CD4-positive, alpha-beta T cell treated with Interferon alpha-2 for 1 hour (primary cell): ENCODE measurements around the gene GLOD4.
"Not testable (repeated sequence)": the region's sequence is repeated elsewhere in the genome, so short reads cannot be mapped to it uniquely, and the experiment has no call there.

Experiments used
- DNase-seq, 2 donors: peaks; one replicate each; pipeline ENCODE4 v3.0.0-alpha.2; 2020 to 2022

GLOD4 gene

GRCh38 chr17:781805-782731, at the start of gene GLOD4, which contains the start of gene MRM3:
TSS of gene GLOD4 (minus strand) at chr17:782280. CDS start at chr17:782255, 25 bp downstream.
TSS of gene MRM3 (plus strand) at chr17:782353. CDS start at chr17:782379, 26 bp downstream.
- peak; percentile 91 to 95 for DNase-seq

- DNase-seq = no peak
These were observed 48.9 kb upstream of the GLOD4 start for GRCh38 chr17:830950-831349.

GRCh38 chr17:830381-830780, 48.3 kb upstream of the GLOD4 start:
- DNase-seq = no peak

- DNase-seq = not testable (repeated sequence)
These were observed 47.5 kb upstream of the GLOD4 start for GRCh38 chr17:829614-830013.

- no peak for DNase-seq
These were observed 46.7 kb upstream of the GLOD4 start for GRCh38 chr17:828761-829160.

GRCh38 chr17:826778-827177, 44.7 kb upstream of the GLOD4 start:
- DNase-seq = no peak

GRCh38 chr17:825216-825615, 43.1 kb upstream of the GLOD4 start:
- DNase-seq = no peak

- no peak for DNase-seq
These were observed 42.3 kb upstream of the GLOD4 start for GRCh38 chr17:824378-824777.

GRCh38 chr17:823501-823902, 41.4 kb upstream of the GLOD4 start:
- DNase-seq = no peak

GRCh38 chr17:819251-819650, 37.2 kb upstream of the GLOD4 start:
- no peak for DNase-seq

- no peak for DNase-seq
These were observed 32.3 kb upstream of the GLOD4 start for GRCh38 chr17:814371-814770.

GRCh38 chr17:812638-813204, 30.6 kb upstream of the GLOD4 start:
- no peak for DNase-seq

GRCh38 chr17:811051-811784, 29.1 kb upstream of the GLOD4 start:
- no peak for DNase-seq

- no peak for DNase-seq
These were observed 25.6 kb upstream of the GLOD4 start for GRCh38 chr17:807523-808294.

- no peak for DNase-seq
These were observed 24.9 kb upstream of the GLOD4 start for GRCh38 chr17:806781-807522.

- no peak for DNase-seq
These were observed 24.3 kb upstream of the GLOD4 start for GRCh38 chr17:806346-806745.

- not testable (repeated sequence) for DNase-seq
These were observed 23.8 kb upstream of the GLOD4 start for GRCh38 chr17:805886-806285.

- DNase-seq = no peak
These were observed 22.7 kb upstream of the GLOD4 start for GRCh38 chr17:804541-805435.

- no peak for DNase-seq
These were observed 21.1 kb upstream of the GLOD4 start for GRCh38 chr17:802901-803881.

- no peak for DNase-seq
These were observed 20.4 kb upstream of the GLOD4 start for GRCh38 chr17:802481-802880.
